ENCODE results near the gene ACVR2A.

The ACVR2A gene

DNA sequence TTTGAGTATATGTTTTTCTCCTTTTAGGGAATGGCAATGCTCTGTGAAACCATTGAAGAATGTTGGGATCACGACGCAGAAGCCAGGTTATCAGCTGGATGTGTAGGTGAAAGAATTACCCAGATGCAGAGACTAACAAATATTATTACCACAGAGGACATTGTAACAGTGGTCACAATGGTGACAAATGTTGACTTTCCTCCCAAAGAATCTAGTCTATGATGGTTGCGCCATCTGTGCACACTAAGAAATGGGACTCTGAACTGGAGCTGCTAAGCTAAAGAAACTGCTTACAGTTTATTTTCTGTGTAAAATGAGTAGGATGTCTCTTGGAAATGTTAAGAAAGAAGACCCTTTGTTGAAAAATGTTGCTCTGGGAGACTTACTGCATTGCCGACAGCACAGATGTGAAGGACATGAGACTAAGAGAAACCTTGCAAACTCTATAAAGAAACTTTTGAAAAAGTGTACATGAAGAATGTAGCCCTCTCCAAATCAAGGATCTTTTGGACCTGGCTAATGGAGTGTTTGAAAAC lies 82.3 kb downstream of the ACVR2A start:
- no peak for FAIRE-seq

DNA sequence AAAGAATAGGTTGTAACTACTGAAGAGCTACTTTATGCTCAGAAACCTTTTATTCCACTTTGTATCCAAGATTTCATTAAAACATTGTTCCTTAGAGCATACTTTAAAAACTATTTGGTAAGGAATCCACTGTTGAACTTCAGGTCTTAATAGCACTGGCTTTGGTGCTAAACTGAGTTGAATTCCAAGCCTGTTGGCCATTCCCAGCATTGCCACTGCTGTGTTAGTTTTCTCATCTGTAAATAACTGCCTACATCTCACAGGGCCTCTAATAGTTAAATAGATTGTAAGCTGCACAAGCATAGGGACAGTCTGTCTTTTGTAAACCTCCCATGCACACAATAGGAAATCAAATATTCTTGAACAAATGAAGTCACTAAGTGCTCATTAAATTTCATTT lies 89.1 kb downstream of the ACVR2A start:
- no peak for FAIRE-seq

GRCh38 chr2:147934881-147935620 lies 90.2 kb downstream of the ACVR2A start:
- FAIRE-seq, result no peak

- FAIRE-seq, result peak; percentile 97
These were observed 93.0 kb downstream of the ACVR2A start for GRCh38 chr2:147937744-147938349.

- no peak for FAIRE-seq
These were observed 94.5 kb downstream of the ACVR2A start for GRCh38 chr2:147939313-147939712.

GRCh38 chr2:147945660-147946059 lies 100.8 kb downstream of the ACVR2A start:
- FAIRE-seq, result no peak

DNA sequence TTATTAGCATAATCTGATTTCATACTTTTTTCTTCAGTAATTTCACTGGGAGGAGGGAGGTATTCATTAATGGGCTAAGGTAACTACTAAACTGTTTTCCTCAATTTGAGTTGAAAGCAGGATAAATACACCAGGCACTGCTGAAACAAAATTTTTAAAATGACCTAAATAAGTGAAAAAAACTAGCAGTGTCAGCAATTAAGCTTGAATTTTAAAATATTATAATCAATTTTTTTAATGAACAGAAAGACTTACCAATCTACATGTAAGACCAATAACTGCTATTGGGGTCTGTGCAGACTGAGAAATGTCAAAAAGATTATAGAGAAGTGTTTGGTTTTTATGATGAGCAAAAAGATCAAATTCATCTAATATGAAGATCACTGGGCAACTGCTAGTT lies 107.3 kb downstream of the ACVR2A start:
- FAIRE-seq, result no peak

DNA sequence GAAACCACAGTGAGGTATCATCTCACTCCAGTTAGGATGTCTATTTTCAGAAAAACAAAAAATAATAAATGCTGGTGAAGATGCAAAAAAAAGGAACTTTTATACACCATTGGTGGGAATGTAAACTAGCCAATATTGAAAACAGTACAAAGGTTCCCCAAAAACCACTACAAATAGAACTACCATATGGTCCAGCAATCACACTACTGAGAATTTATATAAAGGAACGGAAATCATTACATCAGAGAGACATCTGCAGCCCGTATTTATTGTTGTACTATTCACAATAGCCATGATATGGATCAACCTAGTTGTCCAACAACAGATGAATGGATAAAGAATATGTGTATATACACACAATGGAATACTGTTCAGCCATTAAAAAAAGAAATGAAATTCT lies 123.7 kb downstream of the ACVR2A start:
- FAIRE-seq, result no peak

DNA sequence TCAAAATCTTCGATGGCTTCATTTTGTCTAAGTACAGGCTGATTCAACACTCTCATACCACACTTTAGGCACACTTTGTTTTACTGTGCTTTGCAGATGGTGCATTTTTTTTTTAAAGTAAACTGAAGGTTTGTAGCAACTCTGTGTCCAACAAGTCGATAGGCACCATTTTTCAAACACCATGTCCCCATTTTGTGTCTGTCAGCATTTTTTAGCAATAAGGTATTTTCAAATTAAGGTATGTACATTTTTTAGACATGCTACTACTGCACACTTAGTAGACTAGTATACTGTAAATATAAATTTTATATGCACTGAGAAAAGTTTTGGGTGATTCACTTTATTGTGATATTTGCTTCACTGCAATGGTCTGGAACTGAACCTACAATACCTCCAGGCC lies 131.3 kb downstream of the ACVR2A start:
- FAIRE-seq, result no peak

- no peak for FAIRE-seq
These were observed 132.8 kb downstream of the ACVR2A start for GRCh38 chr2:147977679-147978078.

Measured in TTC549 (cell line).